Calu3 (cell line): ENCODE results near the gene PTGER1. TPM values are rescaled to one million over a fixed set of nuclear protein-coding genes. Genes with fewer than 3 reads are reported as not detected.
A peak's percentile ranks its signal among the peaks of the same experiment; 100 is the strongest.

Source experiments
- BruUV-seq: library from RNA; stranded (reverse); fragments of 400-500 nt; replicated peaks from 2 replicates; lab custom pipeline; 2021; lab: Mats Ljungman, UMichigan
- CTCF ChIA-PET: fragments of 300-600 bp; sonication (Branson Sonifier 250); formaldehyde crosslinking; loops from one replicate; lab custom pipeline; 2022; ENCODE audit warnings: antibody characterized with exemption; lab: Charles Lee
- DNase-seq: peaks from one replicate; pipeline ENCODE4 v3.0.0; 2022
- H3K27ac Mint-ChIP-seq: one replicate; pipeline ENCODE4 v1.8.0; 2022; ENCODE audit warnings: mixed read lengths; ENCODE audit not compliant: unreplicated experiment
- H3K27me3 Mint-ChIP-seq: one replicate; pipeline ENCODE4 v1.8.0; 2022; ENCODE audit warnings: mixed read lengths; ENCODE audit not compliant: unreplicated experiment
- H3K36me3 Mint-ChIP-seq: one replicate; pipeline ENCODE4 v1.8.0; 2022; ENCODE audit warnings: mild to moderate bottlenecking, moderate library complexity, mixed read lengths; ENCODE audit not compliant: insufficient read depth, unreplicated experiment
- H3K4me1 Mint-ChIP-seq: one replicate; pipeline ENCODE4 v1.8.0; 2022; ENCODE audit warnings: mild to moderate bottlenecking, low read depth, mixed read lengths; ENCODE audit not compliant: unreplicated experiment
- H3K4me3 Mint-ChIP-seq: one replicate; pipeline ENCODE4 v1.8.0; 2022; ENCODE audit warnings: mild to moderate bottlenecking, low read depth, moderate library complexity, mixed read lengths; ENCODE audit not compliant: unreplicated experiment
- H3K9me3 Mint-ChIP-seq: one replicate; pipeline ENCODE4 v1.8.0; 2022; ENCODE audit warnings: low read depth, mixed read lengths; ENCODE audit not compliant: unreplicated experiment
- CTCF ChIP-seq: fragments of 200-600 bp; IDR thresholded peaks from one replicate; pipeline ENCODE4 v1.8.0; 2022; ENCODE audit warnings: antibody characterized with exemption; ENCODE audit not compliant: unreplicated experiment
- intact Hi-C: fragments of 100-400 bp; cut with micrococcal nuclease; formaldehyde crosslinking; loops from one replicate; pipeline ENCODE4 v1.10.0; 2022; ENCODE audit not compliant: unreplicated experiment
- total RNA-seq: library from RNA; stranded (reverse); gene quantifications from 2 replicates; pipeline ENCODE4 v1.2.3, GENCODE V29; 2022

PTGER1 gene
- total RNA-seq, 1 experiment from 2014 or later: 1.3 TPM

GRCh38 chr19:14432791-14433553 lies 42.2 kb downstream of the PTGER1 start, which contains the start of gene PKN1:
Gene PKN1, plus strand, starts transcription at chr19:14433306. Its CDS starts 216 bp downstream, at chr19:14433522.
- Mint-ChIP-seq H3K27ac (no peak within 1 kb of the TSS), H3K4me1 (peaks cover 14% of the 10 kb centered on the region), H3K4me3 (peak within 1 kb of the TSS; percentile 71), H3K9me3 (no peaks in the 10 kb centered on the region), H3K27me3 (peaks cover 12% of the 10 kb centered on the region), H3K36me3 (peaks cover 40% of the 10 kb centered on the region)
- intact Hi-C loops: no loop called here
- TF ChIP-seq CTCF: no peak
- BruUV-seq: no TSS peak
- DNase-seq: peak; percentile 69
- CTCF ChIA-PET: interaction anchor here (0.8 to 1.0 kb wide), 3 partner anchors 8 to 296 kb away, joined by 4 to 6 read pairs (median 4); partner anchors contain the start of gene ASF1B

- peaks cover 12% of the 10 kb centered on the region for H3K27me3 Mint-ChIP-seq
- CTCF ChIA-PET: interaction anchor here (0.6 to 0.8 kb wide), 2 partner anchors 89 to 362 kb away, joined by 4 to 6 read pairs; no protein-coding TSS in a partner anchor
- H3K9me3 Mint-ChIP-seq: no peaks in the 10 kb centered on the region
- H3K4me1 Mint-ChIP-seq: peaks cover 14% of the 10 kb centered on the region
- intact Hi-C loops: no loop called here
- H3K4me3 Mint-ChIP-seq: no peak overlapping the region
- DNase-seq: no peak
- no peak for TF ChIP-seq CTCF
- BruUV-seq: no TSS peak
- H3K36me3 Mint-ChIP-seq: peaks cover 40% of the 10 kb centered on the region
- no peak overlapping the region for H3K27ac Mint-ChIP-seq
Measured at GRCh38 chr19:14430712-14431111, 44.4 kb downstream of the PTGER1 start.

GRCh38 chr19:14428882-14429416 lies 46.2 kb downstream of the PTGER1 start:
- CTCF ChIA-PET: no interaction called here
- no TSS peak for BruUV-seq
- no peak overlapping the region for H3K4me3 Mint-ChIP-seq
- H3K9me3 Mint-ChIP-seq: no peaks in the 10 kb centered on the region
- intact Hi-C loops: no loop called here
- no peaks in the 10 kb centered on the region for H3K4me1 Mint-ChIP-seq
- no peak for DNase-seq
- no peak overlapping the region for H3K27ac Mint-ChIP-seq
- H3K27me3 Mint-ChIP-seq: peaks cover 12% of the 10 kb centered on the region
- TF ChIP-seq CTCF: no peak
- H3K36me3 Mint-ChIP-seq: peaks cover 25% of the 10 kb centered on the region

- no peak for TF ChIP-seq CTCF
- H3K9me3 Mint-ChIP-seq: no peaks in the 10 kb centered on the region
- peaks cover 15% of the 10 kb centered on the region for H3K36me3 Mint-ChIP-seq
- no peak for DNase-seq
- peaks cover 12% of the 10 kb centered on the region for H3K27me3 Mint-ChIP-seq
- no peaks in the 10 kb centered on the region for H3K4me1 Mint-ChIP-seq
- no peak overlapping the region for H3K27ac Mint-ChIP-seq
- intact Hi-C loops: no loop called here
- H3K4me3 Mint-ChIP-seq: no peak overlapping the region
- no TSS peak for BruUV-seq
- CTCF ChIA-PET: no interaction called here
Measured at GRCh38 chr19:14427461-14427860, 47.7 kb downstream of the PTGER1 start.
